GM12865 (cell line): ENCODE data around the gene MECR.
A peak's percentile ranks its signal among the peaks of the same experiment; 100 is the strongest.

Source experiments
- DNase-seq: peaks from one replicate; pipeline ENCODE4 v3.0.0; 2010; ENCODE audit warnings: low read depth
- H3K4me3 ChIP-seq: 2 replicates; pipeline ENCODE4 v1.5.1; 2011; ENCODE audit warnings: mild to moderate bottlenecking, low read depth, low read length, control low read depth
- CTCF ChIP-seq: IDR thresholded peaks from 2 replicates; pipeline ENCODE4 v1.5.1; 2011; ENCODE audit warnings: low read length, control low read depth, low read depth, inconsistent platforms; ENCODE audit not compliant: insufficient read depth; ENCODE audit errors: missing control alignments

Gene MECR

GRCh38 chr1:29260531-29260930, 29.8 kb upstream of the MECR start:
- no peak overlapping the region for H3K4me3 ChIP-seq
- no peak for TF ChIP-seq CTCF

GRCh38 chr1:29259802-29260441, 29.2 kb upstream of the MECR start:
- DNase-seq, result no peak
- TF ChIP-seq CTCF, result no peak
- H3K4me3 ChIP-seq, result peak overlapping the region; percentile 10; the same call in 1 of the 2 replicates

More at GRCh38 chr1:29260531-29260930, 29.8 kb upstream of the MECR start:
- DNase-seq, result no peak

- TF ChIP-seq CTCF, result no peak
- DNase-seq, result no peak
- peak overlapping the region; percentile 10; the same call in 1 of the 2 replicates for H3K4me3 ChIP-seq
Observed at GRCh38 chr1:29258976-29259801, 28.5 kb upstream of the MECR start.

- no peak overlapping the region for H3K4me3 ChIP-seq
- TF ChIP-seq CTCF, result no peak
- no peak for DNase-seq
Observed at GRCh38 chr1:29258189-29258975, 27.6 kb upstream of the MECR start.

GRCh38 chr1:29256979-29257804, 26.5 kb upstream of the MECR start:
- DNase-seq, result no peak
- TF ChIP-seq CTCF, result no peak
- no peak overlapping the region for H3K4me3 ChIP-seq

- no peak for DNase-seq
- no peak overlapping the region for H3K4me3 ChIP-seq
- TF ChIP-seq CTCF, result no peak
Observed at GRCh38 chr1:29256394-29256793, 25.7 kb upstream of the MECR start.
